SU-DHL-6 (cell line): ENCODE results near the gene LDLRAD3.

Experiments
- H2AFZ ChIP-seq: fragments of 200-600 bp; sonication (generic); 2 replicates; pipeline ENCODE4 v1.6.1; 2014; ENCODE audit warnings: low read depth, mild to moderate bottlenecking, moderate library complexity, mixed read lengths, antibody characterized with exemption, low read length; ENCODE audit not compliant: severe bottlenecking
- H3F3A ChIP-seq: fragments of 200-600 bp; shearing (Covaris generic); 2 replicates; pipeline ENCODE4 v1.6.0; 2016; ENCODE audit warnings: antibody characterized with exemption, mild to moderate bottlenecking; ENCODE audit not compliant: insufficient read depth
- H3K27ac ChIP-seq: fragments of 200-600 bp; sonication (generic); 2 replicates; pipeline ENCODE4 v1.5.1; 2016; ENCODE audit warnings: low read depth, mild to moderate bottlenecking, low read length, moderate library complexity, mixed read lengths
- H3K27me3 ChIP-seq: fragments of 200-600 bp; sonication (generic), shearing (Covaris generic); 2 replicates; pipeline ENCODE4 v1.6.0; 2014; ENCODE audit warnings: mild to moderate bottlenecking, low read length
- H3K36me3 ChIP-seq: fragments of 200-600 bp; sonication (generic); 2 replicates; pipeline ENCODE4 v1.6.1; 2014; ENCODE audit warnings: mild to moderate bottlenecking, low read length, mixed read lengths
- H3K4me2 ChIP-seq: fragments of 300-600, 200-600 bp; shearing (Covaris generic), sonication (generic); 2 replicates; pipeline ENCODE4 v1.6.0; 2014; ENCODE audit warnings: low read length, low read depth, mild to moderate bottlenecking; ENCODE audit not compliant: poor library complexity, severe bottlenecking
- H3K4me3 ChIP-seq: fragments of 200-600 bp; sonication (generic); 2 replicates; pipeline ENCODE4 v1.5.1; 2014; ENCODE audit warnings: antibody characterized with exemption, low read length, mild to moderate bottlenecking, mixed read lengths; ENCODE audit not compliant: insufficient read depth, poor library complexity, severe bottlenecking
- H3K79me2 ChIP-seq: fragments of 200-600 bp; sonication (generic); 2 replicates; pipeline ENCODE4 v1.6.1; 2014; ENCODE audit warnings: mild to moderate bottlenecking, low read length, moderate library complexity; ENCODE audit not compliant: insufficient read depth
- H3K9ac ChIP-seq: fragments of 200-600 bp; sonication (generic); 2 replicates; pipeline ENCODE4 v1.7.0; 2014; ENCODE audit warnings: mild to moderate bottlenecking, low read length
- H3K9me2 ChIP-seq: fragments of 200-600 bp; sonication (generic); replicated peaks from 2 replicates; pipeline ENCODE4 v1.6.1; 2014; ENCODE audit warnings: low read length; ENCODE audit not compliant: insufficient read depth
- H3K9me3 ChIP-seq: fragments of 200-600 bp; sonication (generic); 2 replicates; pipeline ENCODE4 v1.6.1; 2014; ENCODE audit warnings: low read length, mixed read lengths; ENCODE audit not compliant: insufficient read depth
- H4K20me1 ChIP-seq: fragments of 200-600 bp; sonication (generic); 2 replicates; pipeline ENCODE4 v1.6.1; 2014; ENCODE audit warnings: low read depth, mild to moderate bottlenecking, antibody characterized with exemption, low read length, moderate library complexity, mixed read lengths
- EZH2phosphoT487 ChIP-seq: fragments of 200-600 bp; sonication (generic), shearing (Covaris generic); conservative IDR thresholded peaks from 2 replicates; pipeline ENCODE4 v1.6.1; 2018; ENCODE audit warnings: mild to moderate bottlenecking, antibody characterized with exemption, low read length, moderate library complexity, mixed read lengths
- TF ChIP-seq, protein P1 (sequence below): fragments of 200-600 bp; sonication (generic); IDR thresholded peaks from one replicate; pipeline ENCODE4 v1.5.1; 2017; ENCODE audit warnings: antibody characterized with exemption, mild to moderate bottlenecking, low read length, moderate library complexity; ENCODE audit not compliant: insufficient read depth, poor library complexity, severe bottlenecking

The LDLRAD3 gene

DNA sequence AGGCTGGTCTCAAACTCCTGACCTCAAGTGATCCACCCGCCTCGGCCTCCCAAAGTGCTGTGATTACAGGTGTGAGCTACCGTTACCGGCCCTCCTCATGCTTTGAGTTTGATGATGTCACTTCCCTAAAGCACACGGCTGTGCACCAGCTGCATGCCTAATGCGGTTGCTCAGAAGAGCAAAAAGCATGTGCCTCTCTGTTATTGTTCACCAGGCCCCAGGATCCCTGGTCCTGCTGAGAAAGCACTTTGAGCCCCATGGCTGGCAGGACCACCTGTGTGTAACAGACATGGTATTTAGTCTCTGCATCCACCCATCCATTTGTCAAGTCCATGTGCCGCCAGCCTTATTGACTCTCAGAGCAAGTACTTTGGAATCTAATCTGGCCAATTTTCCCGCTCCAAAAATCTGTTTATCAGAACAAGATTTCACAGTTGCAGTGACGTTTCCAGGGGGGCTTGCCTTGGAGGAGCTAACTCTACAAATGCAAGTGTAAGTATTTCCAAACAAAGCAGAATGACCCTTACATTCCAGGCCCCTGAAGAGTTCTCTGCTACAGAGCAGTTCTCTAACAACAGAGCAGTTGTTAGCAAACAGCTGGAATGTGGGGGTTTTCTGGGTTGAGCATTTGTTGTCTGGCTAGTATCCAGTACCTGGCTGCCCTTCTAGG lies 89.4 kb downstream of the LDLRAD3 start:
- Histone ChIP-seq H3K4me3 (no peak overlapping the region), H3K27me3 (no peaks in the 10 kb centered on the region), H4K20me1 (no peaks in the 10 kb centered on the region), H3K9ac (no peak overlapping the region), H3F3A (no peaks in the 10 kb centered on the region), H3K9me2 (no peaks in the 10 kb centered on the region), H2AFZ (no peak overlapping the region), H3K4me2 (no peak overlapping the region), H3K36me3 (no peaks in the 10 kb centered on the region), H3K79me2 (no peaks in the 10 kb centered on the region), H3K27ac (no peak overlapping the region), H3K9me3 (no peaks in the 10 kb centered on the region)
- TF ChIP-seq, protein P1, sequence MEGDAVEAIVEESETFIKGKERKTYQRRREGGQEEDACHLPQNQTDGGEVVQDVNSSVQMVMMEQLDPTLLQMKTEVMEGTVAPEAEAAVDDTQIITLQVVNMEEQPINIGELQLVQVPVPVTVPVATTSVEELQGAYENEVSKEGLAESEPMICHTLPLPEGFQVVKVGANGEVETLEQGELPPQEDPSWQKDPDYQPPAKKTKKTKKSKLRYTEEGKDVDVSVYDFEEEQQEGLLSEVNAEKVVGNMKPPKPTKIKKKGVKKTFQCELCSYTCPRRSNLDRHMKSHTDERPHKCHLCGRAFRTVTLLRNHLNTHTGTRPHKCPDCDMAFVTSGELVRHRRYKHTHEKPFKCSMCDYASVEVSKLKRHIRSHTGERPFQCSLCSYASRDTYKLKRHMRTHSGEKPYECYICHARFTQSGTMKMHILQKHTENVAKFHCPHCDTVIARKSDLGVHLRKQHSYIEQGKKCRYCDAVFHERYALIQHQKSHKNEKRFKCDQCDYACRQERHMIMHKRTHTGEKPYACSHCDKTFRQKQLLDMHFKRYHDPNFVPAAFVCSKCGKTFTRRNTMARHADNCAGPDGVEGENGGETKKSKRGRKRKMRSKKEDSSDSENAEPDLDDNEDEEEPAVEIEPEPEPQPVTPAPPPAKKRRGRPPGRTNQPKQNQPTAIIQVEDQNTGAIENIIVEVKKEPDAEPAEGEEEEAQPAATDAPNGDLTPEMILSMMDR: no peak
- TF ChIP-seq EZH2phosphoT487: no peak

DNA sequence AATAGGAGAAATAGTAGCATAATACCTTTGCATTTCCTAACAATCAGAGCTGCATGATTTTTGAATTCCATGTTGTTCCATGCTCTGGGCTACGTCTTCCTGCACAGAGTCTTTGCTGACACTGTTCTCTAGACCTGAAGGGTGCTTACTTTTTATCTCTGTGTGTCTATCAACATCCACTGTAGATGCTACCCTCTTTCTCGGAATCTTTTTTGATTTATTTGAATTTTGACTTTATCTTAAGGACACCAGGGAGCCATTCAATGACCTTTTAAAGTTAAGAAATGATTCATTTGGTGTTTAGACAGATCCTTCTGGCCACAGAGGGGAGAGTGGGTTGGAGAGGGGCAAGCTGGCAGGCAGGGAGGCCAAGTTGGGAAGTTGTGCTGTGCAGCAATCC lies 90.1 kb downstream of the LDLRAD3 start:
- no peak overlapping the region for H3K27ac ChIP-seq
- TF ChIP-seq, protein P1: no peak
- no peak for TF ChIP-seq EZH2phosphoT487
- no peaks in the 10 kb centered on the region for H3K9me2 ChIP-seq
- H3K4me2 ChIP-seq: no peak overlapping the region
- no peaks in the 10 kb centered on the region for H4K20me1 ChIP-seq
- no peaks in the 10 kb centered on the region for H3F3A ChIP-seq
- no peaks in the 10 kb centered on the region for H3K79me2 ChIP-seq
- no peak overlapping the region for H3K9ac ChIP-seq
- no peaks in the 10 kb centered on the region for H3K27me3 ChIP-seq
- H3K4me3 ChIP-seq: no peak overlapping the region
- no peaks in the 10 kb centered on the region for H3K36me3 ChIP-seq
- no peaks in the 10 kb centered on the region for H3K9me3 ChIP-seq
- H2AFZ ChIP-seq: no peak overlapping the region

DNA sequence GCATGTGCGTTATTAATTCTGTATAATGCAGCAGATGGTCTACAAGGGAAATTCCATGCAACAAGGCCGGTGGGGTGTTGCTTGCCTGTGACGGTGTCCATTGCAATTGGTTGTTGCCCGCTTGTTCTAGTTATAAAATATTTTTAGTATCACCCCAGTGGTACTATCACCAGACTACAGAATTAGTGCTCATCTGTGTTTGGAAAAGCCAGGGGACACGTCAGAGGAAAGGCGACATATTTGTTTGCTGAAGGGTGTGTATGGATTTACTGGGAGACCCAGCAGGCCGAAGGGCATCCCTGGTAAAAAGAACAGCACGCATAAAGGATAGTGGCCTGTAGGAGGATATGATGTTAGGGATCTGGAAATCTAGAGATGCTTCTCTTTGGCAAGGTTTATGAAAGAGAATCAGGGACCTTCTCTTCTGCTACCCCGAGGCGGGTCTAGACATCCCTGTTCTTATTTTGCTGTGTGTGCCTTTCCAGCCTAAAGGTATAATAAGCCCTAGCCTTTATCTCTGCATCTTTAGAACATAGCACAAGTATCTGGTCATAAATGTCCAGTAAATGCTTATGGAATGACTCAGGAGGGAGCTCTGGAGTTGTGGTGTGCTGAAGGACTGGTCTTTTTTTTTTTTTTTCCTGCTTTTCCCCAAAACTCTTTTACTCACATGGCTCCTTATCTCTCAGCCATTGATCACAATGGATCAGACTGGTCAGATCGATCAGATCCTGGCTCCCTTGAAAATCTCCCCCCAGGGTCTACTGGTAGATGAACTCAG lies 90.9 kb downstream of the LDLRAD3 start:
- no peak for TF ChIP-seq EZH2phosphoT487
- TF ChIP-seq, protein P1: no peak
- H4K20me1 ChIP-seq: no peaks in the 10 kb centered on the region
- H3K4me2 ChIP-seq: no peak overlapping the region

More for the DNA sequence above, 90.9 kb downstream of the LDLRAD3 start:
- Histone ChIP-seq H3K9me2 (no peaks in the 10 kb centered on the region), H3K4me3 (no peak overlapping the region), H3K9ac (no peak overlapping the region), H3K9me3 (no peaks in the 10 kb centered on the region), H3K27ac (no peak overlapping the region), H3K27me3 (no peaks in the 10 kb centered on the region), H2AFZ (no peak overlapping the region), H3K79me2 (no peaks in the 10 kb centered on the region), H3K36me3 (no peaks in the 10 kb centered on the region), H3F3A (no peaks in the 10 kb centered on the region)
